ENCODE data around the gene MRGPRG. TPM values are rescaled to one million over a fixed set of nuclear protein-coding genes. Genes with fewer than 3 reads are reported as not detected.
A peak's percentile ranks its signal among the peaks of the same experiment; 100 is the strongest.

The MRGPRG gene
- total RNA-seq, 3 donors from 2014 or later = not detected

DNA sequence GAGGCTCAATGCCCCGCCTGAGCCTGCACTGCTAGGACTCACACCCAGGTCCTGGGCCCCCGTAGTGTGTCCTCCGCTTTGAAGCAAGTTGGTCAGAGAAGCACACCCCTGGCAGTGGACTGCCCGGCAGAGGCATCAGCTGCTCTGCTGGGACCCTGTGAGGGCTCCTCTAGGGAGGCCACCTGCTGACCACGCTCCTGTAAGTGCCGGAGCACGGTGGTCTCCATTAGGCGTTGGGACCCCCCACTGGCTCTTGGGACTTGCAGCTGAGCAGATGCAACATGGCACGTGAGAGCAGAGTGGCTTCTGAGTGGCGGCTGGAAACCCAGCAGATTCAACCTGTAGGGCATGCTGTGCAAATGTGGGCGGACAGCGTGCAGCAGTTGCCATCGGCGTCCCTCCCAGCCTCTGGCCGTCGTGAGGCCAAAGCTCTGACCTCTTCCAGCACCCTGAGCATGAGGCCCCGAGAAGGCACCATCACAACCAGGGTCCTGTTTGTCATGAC, 16.9 kb downstream of the MRGPRG start:
- no peaks in the 10 kb centered on the region for H3K4me1 ChIP-seq (ENCODE audit: low read depth)
- H3K4me3 ChIP-seq = no peak overlapping the region
- intact Hi-C loops (cut with DNase I, micrococcal nuclease) = no loop called here
- H3K36me3 ChIP-seq (ENCODE audit: low read depth) = no peaks in the 10 kb centered on the region
- no peaks in the 10 kb centered on the region for H3K9me3 ChIP-seq
- DNase-seq (peak in 1 of 3 donors; percentile 29), ATAC-seq (no peak)
- no peak for TF ChIP-seq CTCF (IDR thresholded peaks at IDR 0.05)

- no peak for ATAC-seq
- no peak overlapping the region for H3K4me3 ChIP-seq
- no peaks in the 10 kb centered on the region for H3K36me3 ChIP-seq (ENCODE audit: low read depth)
- peak in 1 of 3 donors; percentile 21 for DNase-seq
- no peaks in the 10 kb centered on the region for H3K9me3 ChIP-seq
- intact Hi-C loops (cut with DNase I, micrococcal nuclease) = no loop called here
- no peaks in the 10 kb centered on the region for H3K4me1 ChIP-seq (ENCODE audit: low read depth)
- TF ChIP-seq CTCF (IDR thresholded peaks at IDR 0.05) = no peak
Measured at GRCh38 chr11:3201112-3201581, 17.5 kb downstream of the MRGPRG start.

- no peak for TF ChIP-seq CTCF (IDR thresholded peaks at IDR 0.05)
- peak in 1 of 3 donors; percentile 18 for DNase-seq
- H3K9me3 ChIP-seq = no peaks in the 10 kb centered on the region
Measured at GRCh38 chr11:3200388-3201111, 18.1 kb downstream of the MRGPRG start.

DNA sequence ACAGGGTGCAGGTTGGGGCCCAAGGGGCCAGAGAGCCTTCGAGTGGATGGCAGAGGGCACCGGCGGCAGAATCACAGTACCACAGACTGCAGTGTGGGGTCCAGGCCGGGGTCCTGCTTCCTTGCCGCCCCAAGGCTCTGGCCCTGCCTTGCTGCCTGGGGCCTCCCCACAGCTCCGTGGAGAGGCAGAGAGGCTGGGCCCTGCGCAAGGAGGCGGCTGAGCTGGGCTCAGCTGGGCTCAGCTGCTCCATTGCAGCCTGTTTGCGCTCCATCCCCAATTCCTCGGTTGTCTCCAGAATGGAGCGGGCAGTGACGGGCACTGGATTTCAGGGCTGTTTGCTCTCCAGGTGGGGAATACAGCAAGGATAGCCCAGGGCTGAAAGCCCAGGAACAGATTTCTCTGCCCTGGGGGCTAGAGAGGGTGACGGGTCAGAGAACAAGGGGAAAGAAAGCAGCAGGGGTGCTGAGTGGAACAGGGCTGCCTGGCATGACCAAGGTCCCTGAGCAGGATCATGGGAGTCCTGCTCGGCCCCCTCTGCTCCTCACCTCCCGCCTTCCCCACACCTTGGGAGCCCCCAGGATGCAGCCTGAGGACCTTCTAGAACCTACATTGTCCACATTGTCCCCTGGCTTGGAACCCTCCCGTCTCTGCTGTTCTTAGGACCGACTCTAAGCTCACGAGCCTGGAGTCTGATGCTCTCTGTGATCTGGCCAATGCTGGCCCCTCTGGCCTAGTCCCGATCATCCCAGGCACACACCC, 18.9 kb downstream of the MRGPRG start:
- intact Hi-C loops (cut with DNase I, micrococcal nuclease) = loop anchor here in 1 of 2 donors (10.0 kb wide), 1 partner anchor 85 kb away; no protein-coding TSS in a partner anchor
- no peaks in the 10 kb centered on the region for H3K36me3 ChIP-seq (ENCODE audit: low read depth)
- no peak overlapping the region for H3K4me3 ChIP-seq
- H3K4me1 ChIP-seq (ENCODE audit: low read depth) = no peaks in the 10 kb centered on the region
- H3K9me3 ChIP-seq = no peaks in the 10 kb centered on the region
- TF ChIP-seq CTCF (IDR thresholded peaks at IDR 0.05) = no peak
- ATAC-seq (no peak), DNase-seq (peak in 1 of 3 donors; percentile 29)

More at GRCh38 chr11:3200388-3201111, 18.1 kb downstream of the MRGPRG start:
- Histone ChIP-seq H3K4me3 (no peak overlapping the region), H3K4me1 (ENCODE audit: low read depth) (no peaks in the 10 kb centered on the region), H3K36me3 (ENCODE audit: low read depth) (no peaks in the 10 kb centered on the region)
- ATAC-seq = no peak
- intact Hi-C loops (cut with DNase I, micrococcal nuclease) = no loop called here

DNA sequence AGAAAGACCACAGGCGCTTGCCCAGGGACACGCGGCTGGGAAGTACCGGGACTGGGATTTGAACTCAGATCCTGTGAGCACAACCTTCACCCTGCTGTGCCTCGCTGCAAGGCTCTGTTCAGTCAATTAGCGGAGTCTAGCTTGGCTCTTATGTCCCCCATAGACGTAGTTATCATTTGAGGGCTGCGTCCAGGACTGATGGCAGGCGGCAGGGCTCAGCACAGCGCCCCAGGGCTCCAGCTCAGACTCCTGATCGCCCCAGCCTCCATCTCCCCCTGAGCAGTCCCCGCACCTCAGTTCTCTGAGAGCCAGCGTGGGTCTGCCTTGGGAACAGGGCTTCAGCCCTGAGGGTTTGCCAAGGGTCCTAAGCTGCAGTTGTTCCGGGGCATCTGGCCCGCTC, 19.8 kb downstream of the MRGPRG start:
- no peaks in the 10 kb centered on the region for H3K36me3 ChIP-seq (ENCODE audit: low read depth)
- no peaks in the 10 kb centered on the region for H3K4me1 ChIP-seq (ENCODE audit: low read depth)
- no peak overlapping the region for H3K4me3 ChIP-seq
- DNase-seq (no peak), ATAC-seq (no peak)
- no peaks in the 10 kb centered on the region for H3K9me3 ChIP-seq
- no peak for TF ChIP-seq CTCF (IDR thresholded peaks at IDR 0.05)
- intact Hi-C loops (cut with DNase I, micrococcal nuclease) = loop anchor here in 1 of 2 donors (10.0 kb wide), 1 partner anchor 84 kb away; no protein-coding TSS in a partner anchor
